AML-193 (cell line): ENCODE data around the gene MARF1.
"Not testable (repeated sequence)": the region's sequence is repeated elsewhere in the genome, so short reads cannot be mapped to it uniquely, and the experiment has no call there.

Source experiments
- DNase-seq, 2 experiments: peaks; one replicate each; lab custom pipeline; 2025; lab: John Stamatoyannopoulos, UW

MARF1 gene

DNA sequence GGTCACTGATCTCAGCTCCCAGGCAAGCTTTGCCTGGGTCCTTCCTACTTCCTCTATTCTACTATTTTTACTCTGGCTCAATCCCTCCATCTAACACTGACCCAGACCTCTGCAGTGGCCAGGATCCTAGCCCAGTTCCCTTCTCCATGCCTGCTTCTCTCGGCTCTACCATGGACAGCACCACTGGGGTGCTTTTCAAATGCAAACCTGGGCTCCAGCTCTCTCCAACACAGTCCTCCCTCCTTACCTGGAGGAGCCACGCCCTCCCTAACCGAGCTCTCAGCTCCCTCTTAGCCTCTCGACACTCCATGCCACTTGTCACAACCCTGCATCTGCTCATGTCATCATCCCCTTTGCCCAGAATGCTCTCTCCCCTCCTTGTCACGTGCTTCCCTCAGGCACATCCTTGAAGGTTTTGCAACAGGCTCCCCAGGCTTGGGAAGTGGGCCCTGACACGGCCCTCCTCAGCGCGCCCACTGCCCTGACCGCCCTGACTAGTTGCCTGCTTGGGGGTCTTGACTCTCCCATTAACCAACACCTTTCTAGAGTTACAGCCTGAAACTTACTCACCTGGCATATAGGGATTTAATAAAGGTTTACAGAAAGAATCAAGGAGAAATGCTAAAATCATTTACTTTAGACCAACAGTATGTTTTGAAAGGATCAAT, 41.6 kb downstream of the MARF1 start:
- DNase-seq, result no peak

DNA sequence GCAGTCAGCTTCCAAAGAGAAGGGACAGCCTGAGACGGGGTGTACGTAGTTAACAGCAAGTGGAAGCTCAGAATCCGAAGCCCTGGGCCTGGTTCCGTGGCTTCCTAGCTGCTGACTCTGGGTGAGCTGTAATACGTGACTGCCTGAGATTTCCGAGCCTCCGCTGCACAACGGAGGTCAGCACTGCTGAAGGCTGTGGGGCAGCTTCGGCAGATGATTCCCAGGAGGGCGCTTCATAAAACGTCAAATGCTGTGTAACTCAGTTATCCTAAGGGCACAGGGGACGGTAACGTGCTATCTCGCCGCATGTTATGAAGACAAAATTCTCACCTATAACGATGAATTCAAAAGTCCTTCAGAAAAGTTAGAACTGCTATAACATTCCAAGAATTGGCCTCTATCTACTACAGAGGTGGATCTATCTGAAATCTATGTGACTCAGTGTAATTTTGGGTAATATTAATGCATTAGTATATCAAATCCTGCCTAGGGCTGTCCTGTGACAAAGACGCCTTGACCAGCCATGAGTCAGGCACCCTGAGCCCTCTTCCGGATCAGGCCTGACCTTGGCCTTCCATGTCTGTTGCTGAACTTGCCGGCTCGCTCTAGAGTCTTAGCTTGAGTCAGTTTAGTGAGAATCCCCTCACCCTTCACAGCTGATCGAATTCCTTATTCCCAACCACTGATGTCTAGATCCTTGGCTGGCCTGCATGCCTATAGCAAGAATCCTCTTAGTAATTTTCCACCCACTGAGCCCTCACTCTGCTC, 43.5 kb downstream of the MARF1 start:
- DNase-seq, result no peak

DNA sequence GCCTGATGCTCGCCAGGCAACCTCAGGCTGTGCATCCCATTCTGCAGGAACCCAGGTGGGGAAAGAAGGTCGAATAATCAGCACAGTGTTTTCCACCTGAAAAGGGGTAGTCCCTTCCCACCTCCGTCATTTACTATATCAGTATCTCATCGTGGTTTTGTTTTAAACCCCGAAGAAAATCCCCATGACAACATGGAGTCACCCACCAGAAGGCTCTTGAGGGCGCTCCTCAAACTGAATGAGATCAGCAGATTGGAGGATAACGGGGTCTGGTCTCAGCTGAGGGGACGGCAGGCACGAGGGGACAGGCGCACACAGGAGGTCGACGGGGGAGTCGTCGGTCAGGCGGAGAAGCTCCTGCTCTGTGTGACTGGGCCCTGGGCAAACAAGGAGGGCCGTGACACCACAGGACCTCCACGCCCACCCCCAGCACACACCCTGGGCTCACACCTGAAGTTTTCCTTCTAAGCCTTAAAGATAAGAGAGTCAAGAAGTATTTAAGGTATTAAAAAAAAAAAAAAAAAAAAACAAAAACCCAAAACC, 44.2 kb downstream of the MARF1 start:
- no peak for DNase-seq

DNA sequence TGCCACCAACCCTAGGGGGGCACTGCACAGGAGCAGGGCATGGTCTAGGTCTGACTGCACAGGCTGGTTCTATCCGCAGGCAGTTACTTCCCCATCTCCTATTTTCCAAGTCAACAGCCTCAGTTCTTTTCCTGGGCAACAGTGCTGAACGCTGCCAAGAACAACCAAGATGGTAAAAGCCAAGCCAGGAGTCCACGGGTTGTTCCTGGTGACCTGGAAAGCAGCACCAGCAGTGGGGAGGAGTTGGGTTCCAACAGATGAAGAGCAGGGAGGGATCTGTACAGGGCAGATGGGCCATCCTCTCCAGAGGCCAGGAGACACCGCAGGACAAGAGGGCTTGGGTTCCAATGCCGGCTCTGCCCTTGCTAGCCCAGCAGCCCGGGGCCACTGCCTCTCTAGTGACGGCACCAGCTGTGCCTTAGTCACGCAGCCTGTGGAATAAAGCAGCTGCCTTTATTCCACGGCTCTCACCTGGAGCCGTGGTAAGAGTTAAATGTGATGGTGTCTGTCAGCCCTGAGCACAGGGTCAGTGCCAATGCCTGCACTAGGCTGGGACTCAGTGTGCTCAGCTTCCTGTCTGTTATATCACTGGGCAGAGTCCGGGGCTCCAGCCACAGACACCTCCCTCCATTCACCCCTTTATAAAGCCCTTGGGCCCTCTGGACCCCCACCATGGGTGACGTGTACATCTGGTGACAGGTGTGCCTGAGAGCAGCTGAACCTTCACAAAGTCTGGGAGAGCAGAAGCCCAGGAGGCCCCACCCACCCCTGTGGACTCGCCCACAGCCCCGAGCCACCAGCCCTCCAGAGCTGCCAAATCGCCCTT, 44.9 kb downstream of the MARF1 start:
- DNase-seq, result no peak

DNA sequence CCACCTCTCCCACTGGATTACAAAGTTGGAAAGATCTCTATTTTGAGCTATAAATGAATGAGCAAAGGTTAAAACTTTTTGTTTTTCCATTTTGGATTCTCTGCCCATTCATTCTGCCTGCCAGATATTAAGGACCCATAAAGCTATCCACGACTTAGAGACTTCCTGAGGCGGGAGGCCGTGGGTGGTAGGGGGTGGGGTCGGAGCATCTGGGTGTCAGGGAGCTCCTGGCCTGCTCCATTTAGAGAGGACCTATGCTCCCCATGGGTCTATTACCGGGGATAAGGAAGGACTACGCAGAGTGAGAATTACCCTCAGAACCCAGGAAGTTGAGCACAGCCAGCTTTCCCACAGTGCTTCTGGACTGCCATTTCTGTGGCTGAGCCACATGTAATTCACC, 45.8 kb downstream of the MARF1 start:
- DNase-seq, result no peak

DNA sequence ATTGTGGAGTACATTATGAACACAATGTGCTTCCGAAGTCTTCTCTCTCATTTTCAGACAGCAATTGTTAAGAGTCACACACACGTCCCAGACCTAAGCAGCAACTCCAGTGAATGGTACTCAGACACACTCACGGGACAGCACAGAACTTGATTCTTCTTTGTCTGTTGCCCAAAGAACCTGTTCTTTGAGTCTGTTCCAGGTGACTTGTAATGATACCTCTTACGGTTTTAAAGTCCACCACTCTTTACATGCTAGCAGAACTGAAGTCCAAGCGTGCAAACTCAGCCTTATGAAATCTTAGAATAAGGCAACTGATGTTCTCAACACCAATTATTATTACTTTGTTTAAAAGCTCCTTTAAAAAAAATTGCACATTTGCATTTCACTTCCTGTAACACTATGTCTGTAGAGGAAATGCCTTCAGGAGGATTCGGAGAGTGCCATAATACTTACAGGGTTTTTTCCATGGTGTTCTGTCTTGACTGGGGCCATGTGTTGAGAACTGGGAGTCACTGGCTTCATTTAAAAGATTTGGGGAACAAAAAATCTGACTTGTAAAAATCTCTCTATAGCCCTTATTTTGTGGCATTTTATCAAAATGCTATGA, 48.1 kb downstream of the MARF1 start:
- DNase-seq, result no peak

DNA sequence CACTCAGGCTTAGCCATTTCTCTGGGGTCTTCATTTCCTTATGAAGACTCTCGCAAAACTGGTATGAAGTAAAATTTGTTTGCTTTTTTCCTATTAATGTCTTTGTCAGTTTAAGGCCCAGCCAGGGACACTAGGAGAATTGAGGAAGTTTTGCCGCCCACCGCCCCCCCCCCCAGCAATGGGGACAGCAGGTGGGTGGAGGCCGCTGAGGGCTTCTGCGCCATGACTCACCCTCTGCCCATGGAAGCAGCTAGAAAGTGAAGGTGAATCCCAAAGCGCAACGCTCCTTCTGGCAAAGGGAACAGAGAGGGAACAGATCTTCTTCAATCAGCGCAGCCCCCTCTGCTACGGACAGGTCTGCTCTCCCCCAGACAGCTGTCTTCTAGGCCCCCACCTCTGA, 49.7 kb downstream of the MARF1 start:
- DNase-seq, result no peak

DNA sequence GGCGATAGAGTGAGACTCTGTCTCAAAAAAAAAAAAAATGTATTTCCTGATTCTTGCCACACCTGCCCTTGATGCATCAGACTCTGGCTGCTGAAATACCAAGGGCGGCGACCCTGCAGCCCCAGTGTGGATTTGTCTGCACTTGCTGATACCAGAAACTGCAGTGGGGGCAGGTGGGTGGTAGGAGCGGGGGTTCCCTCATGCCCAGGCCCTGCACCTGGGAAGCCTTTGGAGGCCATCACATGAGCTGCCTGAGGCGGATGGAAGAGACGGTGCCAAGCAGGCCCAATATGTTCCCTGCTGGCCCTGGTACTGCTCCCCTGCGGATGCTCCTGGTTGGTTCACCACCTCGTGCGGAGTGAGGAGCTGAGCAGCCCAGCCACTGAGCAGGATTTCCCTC, 50.6 kb downstream of the MARF1 start:
- no peak for DNase-seq

DNA sequence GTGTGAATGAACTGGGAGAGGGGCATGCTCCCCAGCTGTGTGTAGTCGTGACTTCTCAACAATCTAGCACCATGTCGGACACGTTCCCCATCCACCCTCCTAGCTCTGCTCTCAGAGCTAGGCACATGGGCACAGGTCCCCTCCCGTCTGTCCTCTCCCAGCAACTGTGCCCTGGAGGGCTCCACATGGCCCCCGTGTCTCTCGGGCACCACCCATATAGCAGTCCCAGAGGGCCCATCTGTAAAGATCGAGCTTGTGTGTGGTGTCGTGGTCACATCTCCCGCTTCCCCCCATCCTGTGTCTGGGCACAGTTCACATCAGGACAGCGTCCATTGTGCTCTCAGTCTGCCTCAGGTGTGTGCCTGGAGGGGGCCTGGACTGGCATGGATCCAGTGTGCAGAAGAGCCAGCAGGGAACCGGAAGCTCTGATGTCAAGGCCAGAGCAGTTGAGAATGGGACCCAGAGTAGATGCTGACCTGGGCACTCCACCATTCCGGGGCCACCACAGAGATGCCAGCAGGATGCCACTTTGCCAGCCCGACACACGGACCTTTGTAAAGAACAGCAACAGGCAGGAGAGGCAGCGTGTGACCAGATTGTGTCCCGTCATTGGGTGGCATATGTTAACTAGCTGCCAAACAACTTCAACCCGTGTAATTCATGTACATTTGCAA, 55.7 kb downstream of the MARF1 start:
- DNase-seq, result no peak

DNA sequence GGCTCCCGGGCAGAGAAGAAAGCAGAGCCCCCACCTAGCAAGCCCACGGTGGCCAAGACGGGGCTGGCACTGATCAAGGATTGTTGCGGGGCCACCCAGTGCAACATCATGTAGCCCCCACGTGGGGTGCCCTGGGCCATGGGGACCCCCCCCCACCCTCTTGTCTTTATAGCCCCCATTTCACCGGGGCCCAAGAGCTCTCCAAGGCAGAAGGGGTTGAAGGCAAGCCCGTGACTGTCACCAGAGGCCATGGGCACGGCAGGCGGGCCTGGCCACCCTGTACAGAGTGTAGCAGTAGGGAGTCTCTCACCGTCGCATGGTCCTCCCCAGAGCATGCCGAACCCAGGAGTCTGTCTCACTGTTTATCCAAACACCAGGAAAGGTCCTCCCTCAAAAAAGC, 56.2 kb downstream of the MARF1 start:
- no peak for DNase-seq

DNA sequence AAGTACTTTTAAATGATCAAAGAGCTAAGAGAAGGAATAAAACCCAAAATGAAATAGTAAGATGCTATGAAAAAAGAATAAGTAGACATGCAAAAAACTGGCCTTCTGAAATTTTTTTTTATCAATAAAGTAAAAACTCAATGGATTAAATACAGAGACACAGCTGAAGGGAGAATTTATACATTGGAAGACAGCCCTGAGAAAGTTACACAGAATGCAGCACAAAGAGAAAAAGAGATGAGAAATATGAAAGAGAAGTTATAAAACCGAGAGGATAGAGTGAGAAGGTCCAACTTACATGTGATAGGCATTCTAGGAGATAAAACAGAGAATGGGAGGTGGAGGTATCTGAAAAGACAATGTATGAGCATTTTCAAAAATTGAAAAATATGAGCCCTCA, 57.0 kb downstream of the MARF1 start:
- no peak for DNase-seq

DNA sequence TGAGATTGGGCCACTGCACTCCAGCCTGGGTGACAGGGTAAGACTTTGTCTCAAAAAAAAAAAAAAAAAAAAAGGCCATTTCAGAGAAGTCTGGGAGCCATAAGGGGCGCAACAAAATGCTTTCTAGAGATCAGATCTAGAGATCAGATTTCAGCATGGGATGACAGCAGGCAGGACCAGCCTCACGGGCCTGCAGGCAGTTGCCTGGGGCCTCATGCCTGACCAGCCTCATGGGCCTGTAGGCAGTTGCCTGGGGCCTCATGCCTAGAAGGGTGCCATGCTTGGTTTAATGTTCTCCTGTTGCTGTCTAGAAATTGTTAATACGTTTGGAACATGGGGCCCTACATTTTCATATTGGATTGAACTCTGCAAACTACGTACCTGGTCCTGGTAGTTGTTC, 59.4 kb downstream of the MARF1 start:
- no peak for DNase-seq

DNA sequence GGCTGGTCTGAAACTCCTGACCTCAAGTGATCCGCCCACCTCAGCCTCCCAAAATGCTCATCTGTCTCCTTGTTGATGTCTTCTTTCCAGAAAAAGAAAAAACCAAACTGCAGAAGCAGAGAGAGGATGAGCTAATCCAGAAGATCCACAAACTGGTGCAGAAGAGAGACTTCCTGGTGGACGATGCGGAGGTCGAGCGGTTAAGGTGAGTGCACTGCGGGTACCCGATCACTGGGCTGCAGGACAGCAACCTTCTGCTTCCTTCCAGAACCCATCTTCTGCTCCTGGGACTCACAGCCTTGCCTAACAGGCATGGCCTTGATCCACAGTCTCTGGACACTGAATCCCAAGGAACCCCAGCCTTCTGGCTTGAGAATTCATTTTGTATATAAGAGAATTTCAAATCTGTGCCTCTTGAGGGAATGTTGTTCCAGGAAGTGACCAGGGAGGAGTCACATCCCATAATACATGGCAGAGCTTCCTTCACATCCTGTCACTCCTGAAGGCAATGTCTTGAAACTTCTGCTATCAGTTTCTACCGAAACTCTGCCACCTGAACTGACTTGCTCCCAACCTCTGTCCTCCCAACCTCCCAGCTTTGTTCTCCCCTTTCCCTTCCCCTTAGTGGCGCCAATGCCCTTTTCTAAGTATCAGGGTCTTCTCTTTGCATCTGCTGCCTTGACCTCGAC, 61.7 kb downstream of the MARF1 start:
- no peak for DNase-seq

DNA sequence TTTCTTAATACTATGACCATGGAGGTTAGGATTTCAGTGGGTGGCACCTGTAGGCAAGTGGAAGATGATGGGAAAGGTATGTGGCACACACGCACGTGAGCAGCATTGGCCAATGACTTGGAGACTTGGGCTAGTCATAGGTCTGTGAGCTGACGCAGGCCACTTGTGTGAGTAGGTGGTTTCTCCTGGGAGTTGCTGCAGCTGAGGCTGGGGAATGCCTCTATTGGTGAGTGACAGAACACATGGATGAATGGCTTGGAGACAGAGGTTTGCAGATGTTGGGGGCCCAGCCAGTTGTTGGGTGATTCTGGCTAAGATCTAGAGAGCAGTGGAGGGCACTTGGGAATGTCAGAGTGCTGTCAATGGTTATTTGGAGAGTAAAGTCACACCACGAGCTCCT, 64.1 kb downstream of the MARF1 start:
- DNase-seq, result no peak

DNA sequence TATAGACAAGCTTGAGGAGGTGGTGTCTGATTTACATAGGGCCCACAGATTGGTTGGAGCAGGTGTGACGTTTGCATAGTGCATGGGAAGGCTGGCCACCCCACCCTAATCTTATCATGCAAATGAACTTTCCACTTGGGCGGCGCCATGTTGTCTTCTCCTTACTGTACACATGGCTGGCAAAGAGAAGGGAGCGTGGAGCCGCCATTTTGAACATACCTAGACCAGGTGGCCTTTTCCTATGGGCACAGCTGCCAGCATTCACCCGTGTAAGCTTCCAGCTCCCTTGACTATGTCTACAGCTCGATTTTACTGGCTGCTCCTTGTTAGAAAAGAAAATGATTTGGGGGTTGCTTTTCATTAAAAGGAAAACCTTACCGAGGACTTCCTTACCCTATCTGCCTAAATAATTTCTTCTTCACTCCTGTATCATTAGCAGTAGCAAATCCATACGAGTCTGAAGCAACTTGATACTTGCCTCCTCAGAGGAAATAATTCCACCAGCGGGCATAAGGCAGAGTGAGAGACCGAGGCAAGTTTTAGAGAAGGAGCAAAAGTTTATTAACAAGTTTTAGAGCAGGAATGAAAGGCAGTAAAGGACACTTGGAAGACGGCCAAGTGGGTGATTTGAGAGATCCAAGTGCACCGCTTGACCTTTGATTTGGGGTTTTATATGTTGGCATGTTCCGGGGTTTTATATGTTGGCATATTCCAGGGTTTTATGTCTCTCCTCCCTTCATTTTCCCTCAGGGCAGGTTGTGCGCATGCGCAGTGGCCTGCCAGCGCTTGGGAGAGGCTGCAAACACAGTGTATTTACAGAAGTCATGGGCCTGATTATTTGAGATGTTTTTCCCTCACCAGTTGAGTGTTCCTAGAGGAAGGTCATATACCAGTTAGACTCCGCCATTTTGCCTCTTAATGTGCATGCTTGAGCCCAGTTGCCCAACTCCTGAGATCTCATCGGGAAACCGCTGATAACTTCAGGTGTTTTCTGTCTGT, 65.7 kb downstream of the MARF1 start:
- no peak for DNase-seq

DNA sequence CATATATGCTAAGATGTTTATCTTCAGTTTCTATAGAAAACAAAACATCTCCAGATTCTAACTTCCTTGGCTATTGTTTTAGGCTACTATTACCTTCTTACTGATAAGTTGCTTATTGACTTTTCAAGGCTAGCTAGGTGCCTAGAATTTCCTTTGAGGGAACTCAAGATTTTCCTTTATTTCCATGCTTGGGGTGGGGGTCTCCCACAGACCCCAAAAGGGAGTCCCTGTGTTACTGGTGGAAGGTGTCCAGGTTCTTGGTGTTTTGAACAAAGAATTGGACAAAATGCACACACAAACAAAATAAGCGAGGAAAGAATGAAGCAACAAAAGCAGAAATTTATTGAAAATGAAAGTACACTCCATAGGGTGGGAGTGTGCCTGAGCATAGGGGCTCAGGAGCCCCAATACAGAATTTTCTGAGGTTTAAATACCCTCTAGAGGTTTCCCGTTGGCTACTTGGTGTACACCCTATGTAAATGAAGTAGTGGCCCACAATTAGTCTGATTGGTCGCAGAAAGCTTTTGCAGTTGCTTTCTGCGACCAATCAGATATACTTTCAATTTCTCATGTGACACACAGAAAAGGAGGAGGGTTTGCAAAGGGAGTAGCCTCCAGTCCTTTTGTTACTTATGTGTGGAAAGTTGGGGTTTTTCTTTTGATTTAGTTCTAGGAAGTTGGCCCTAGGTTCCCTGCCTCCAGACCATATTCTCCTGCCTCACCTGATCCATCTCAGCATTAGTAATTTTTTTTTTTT, 67.5 kb downstream of the MARF1 start:
- DNase-seq, result no peak

DNA sequence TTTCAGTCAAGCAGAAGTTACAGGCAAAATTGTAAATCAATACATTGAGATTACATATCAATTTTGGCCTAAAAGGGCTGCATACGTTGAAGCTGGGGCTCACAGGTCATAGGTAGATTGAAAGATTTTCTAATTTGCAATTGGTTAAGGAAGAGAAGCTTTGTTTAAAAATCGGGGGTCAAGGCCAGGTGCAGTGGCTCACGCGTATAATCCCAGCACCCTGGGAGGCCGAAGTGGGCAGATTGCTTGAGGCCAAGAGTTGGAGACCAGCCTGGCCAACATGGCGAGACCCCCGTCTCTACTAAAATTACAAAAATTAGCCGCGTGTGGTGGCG, 68.4 kb downstream of the MARF1 start:
- no peak for DNase-seq

DNA sequence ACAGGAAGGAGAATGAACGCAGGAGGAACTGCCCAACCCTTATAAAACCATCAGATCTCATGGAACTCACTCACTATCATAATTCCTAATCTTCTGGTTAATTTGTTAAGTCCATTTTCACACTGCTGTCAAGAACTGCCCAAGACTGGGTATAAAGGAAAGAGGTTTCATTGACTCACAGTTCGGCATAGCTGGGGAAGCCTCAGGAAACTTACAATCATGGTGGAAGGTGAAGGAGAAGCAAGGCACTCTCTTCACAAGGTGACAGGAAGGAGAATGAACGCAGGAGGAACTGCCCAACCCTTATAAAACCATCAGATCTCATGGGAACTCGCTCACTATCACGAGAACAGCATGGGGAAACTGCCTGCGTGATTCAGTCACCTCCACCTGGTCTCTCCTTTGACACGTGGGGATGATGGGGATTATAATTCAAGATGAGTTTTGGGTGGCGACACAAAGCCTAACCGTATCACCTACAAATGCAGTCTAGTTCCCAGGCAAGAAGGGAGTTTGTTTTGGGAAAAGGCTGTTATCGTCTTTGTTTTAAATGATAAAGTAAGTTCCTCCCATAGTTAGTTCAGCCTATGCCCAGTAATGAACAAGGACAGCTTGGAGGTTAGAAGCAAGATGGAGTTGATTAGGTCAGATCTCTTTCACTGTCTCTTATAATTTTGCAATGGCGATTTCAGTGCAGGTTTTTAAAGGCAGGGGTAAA, 68.9 kb downstream of the MARF1 start:
- not testable (repeated sequence) for DNase-seq
